ENCODE measurements around the gene CTSA. TPM values are rescaled to one million over a fixed set of nuclear protein-coding genes. Genes with fewer than 3 reads are reported as not detected.
A peak's percentile ranks its signal among the peaks of the same experiment; 100 is the strongest.

The CTSA gene
- total RNA-seq, 2 experiments from 2014 or later, result 40.3 to 42.6 TPM

- peaks cover 29% of the 10 kb centered on the region for H3K4me1 ChIP-seq (ENCODE audit: insufficient read depth, low read length)
- no peak overlapping the region for H3K4me3 Mint-ChIP-seq
- intact Hi-C loops (cut with DNase I, micrococcal nuclease), result no loop called here
- TF ChIP-seq CTCF (IDR thresholded peaks at IDR 0.05), result no peak
- H3K36me3 ChIP-seq (ENCODE audit: insufficient read depth, low read length), result peaks cover 66% of the 10 kb centered on the region
- POLR2A ChIA-PET, result interaction anchor here (5.9 to 6.8 kb wide), 2 partner anchors 12 to 33 kb away, joined by 120 to 195 read pairs; partner anchors contain the start of gene ZNF335
- no peaks in the 10 kb centered on the region for H3K27me3 ChIP-seq (ENCODE audit: control insufficient read depth in 1 of 2, insufficient read depth in 2 of 2, low read length in 2 of 2)
- H3K4me1 Mint-ChIP-seq (ENCODE audit: low read depth), result peaks cover 26% of the 10 kb centered on the region
- DNase-seq, result peak in 1 of 14 experiments; percentile 24
- H3K27ac Mint-ChIP-seq, result no peak overlapping the region
- CTCF ChIA-PET, result no interaction called here
- H3K27ac ChIP-seq (ENCODE audit: low read depth in 1 of 2, low read length in 2 of 2), result peak overlapping the region in 1 of 2 donors; percentile 31
- no peaks in the 10 kb centered on the region for H3K27me3 Mint-ChIP-seq
- H3K9me3 Mint-ChIP-seq, result no peaks in the 10 kb centered on the region
- no peak overlapping the region for H3K4me3 ChIP-seq (ENCODE audit: low read length)
- H3K9me3 ChIP-seq (ENCODE audit: control insufficient read depth in 1 of 2, insufficient read depth in 1 of 2, low read length in 2 of 2), result no peaks in the 10 kb centered on the region
- no peak for ATAC-seq (ENCODE audit: poor library complexity)
- H3K36me3 Mint-ChIP-seq (ENCODE audit: low read depth), result peaks cover 68% of the 10 kb centered on the region
Measured at GRCh38 chr20:45938727-45939438, 47.7 kb downstream of the CTSA start.

DNA sequence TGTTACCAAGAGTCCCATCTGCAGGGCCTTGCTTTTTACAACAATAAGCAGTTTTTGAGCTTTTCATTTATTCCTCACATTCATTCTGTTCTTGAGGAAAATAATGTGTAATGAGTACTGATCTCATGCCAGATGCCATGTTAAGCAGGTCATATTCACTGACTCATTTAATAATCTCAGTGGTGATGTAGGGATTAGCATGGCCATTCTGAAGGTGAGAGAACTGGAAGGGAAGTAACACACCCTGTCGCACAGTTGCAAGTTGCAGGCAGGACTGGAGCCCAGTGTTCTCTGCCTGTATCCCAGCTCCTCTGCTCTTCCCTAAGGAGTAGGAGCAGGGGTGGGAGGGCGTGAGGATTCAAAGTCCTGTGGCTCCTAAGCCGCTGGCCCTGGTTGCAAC is 48.9 kb downstream of the CTSA start:
- Mint-ChIP-seq H3K4me3 (peak overlapping the region; percentile 1), H3K4me1 (ENCODE audit: low read depth) (peaks cover 25% of the 10 kb centered on the region), H3K9me3 (no peaks in the 10 kb centered on the region), H3K27ac (no peak overlapping the region), H3K27me3 (no peaks in the 10 kb centered on the region), H3K36me3 (ENCODE audit: low read depth) (peaks cover 71% of the 10 kb centered on the region)
- H3K27me3 ChIP-seq (ENCODE audit: control insufficient read depth in 1 of 2, insufficient read depth in 2 of 2, low read length in 2 of 2), result no peaks in the 10 kb centered on the region
- ChIA-PET POLR2A (interaction anchor here (0.7 to 0.8 kb wide), 2 partner anchors 8 to 12 kb away, joined by 3 read pairs; no protein-coding TSS in a partner anchor), CTCF (no interaction called here)
- DNase-seq, result no peak
- intact Hi-C loops (cut with DNase I, micrococcal nuclease), result no loop called here
- H3K4me1 ChIP-seq (ENCODE audit: insufficient read depth, low read length), result peaks cover 25% of the 10 kb centered on the region
- H3K9me3 ChIP-seq (ENCODE audit: control insufficient read depth in 1 of 2, insufficient read depth in 1 of 2, low read length in 2 of 2), result no peaks in the 10 kb centered on the region
- no peak for TF ChIP-seq CTCF (IDR thresholded peaks at IDR 0.05)
- no peak overlapping the region for H3K4me3 ChIP-seq (ENCODE audit: low read length)
- H3K27ac ChIP-seq (ENCODE audit: low read depth in 1 of 2, low read length in 2 of 2), result no peak overlapping the region
- no peak for ATAC-seq (ENCODE audit: poor library complexity)
- peaks cover 77% of the 10 kb centered on the region for H3K36me3 ChIP-seq (ENCODE audit: insufficient read depth, low read length)

GRCh38 chr20:45940469-45940868 is 49.3 kb downstream of the CTSA start:
- no peaks in the 10 kb centered on the region for H3K27me3 ChIP-seq (ENCODE audit: control insufficient read depth in 1 of 2, insufficient read depth in 2 of 2, low read length in 2 of 2)
- no peak overlapping the region for H3K4me3 ChIP-seq (ENCODE audit: low read length)
- Mint-ChIP-seq H3K36me3 (ENCODE audit: low read depth) (peaks cover 71% of the 10 kb centered on the region), H3K27ac (no peak overlapping the region), H3K27me3 (no peaks in the 10 kb centered on the region), H3K4me3 (no peak overlapping the region), H3K9me3 (no peaks in the 10 kb centered on the region), H3K4me1 (ENCODE audit: low read depth) (peaks cover 20% of the 10 kb centered on the region)
- ATAC-seq (ENCODE audit: poor library complexity) (no peak), DNase-seq (no peak)
- H3K4me1 ChIP-seq (ENCODE audit: insufficient read depth, low read length), result peaks cover 28% of the 10 kb centered on the region
- H3K9me3 ChIP-seq (ENCODE audit: control insufficient read depth in 1 of 2, insufficient read depth in 1 of 2, low read length in 2 of 2), result no peaks in the 10 kb centered on the region
- CTCF ChIA-PET, result no interaction called here
- intact Hi-C loops (cut with DNase I, micrococcal nuclease), result no loop called here
- no peak overlapping the region for H3K27ac ChIP-seq (ENCODE audit: low read depth in 1 of 2, low read length in 2 of 2)
- no peak for TF ChIP-seq CTCF (IDR thresholded peaks at IDR 0.05)
- H3K36me3 ChIP-seq (ENCODE audit: insufficient read depth, low read length), result peaks cover 82% of the 10 kb centered on the region
- POLR2A ChIA-PET, result interaction anchor here (0.7 to 0.8 kb wide), 2 partner anchors 8 to 11 kb away, joined by 3 read pairs; no protein-coding TSS in a partner anchor
